Ovary (tissue), 3 donors: ENCODE data around the gene PHLDB1.

Experiments
- CTCF ChIP-seq, 3 donors: fragments of 450-650 bp in 2 of 3; fragments of 200-600 bp in 1 of 3; IDR thresholded peaks; one replicate each; pipeline versions ENCODE4 v1.5.1 to v1.8.0; 2016 to 2022; ENCODE audit warnings: antibody characterized with exemption in 3 of 3, mild to moderate bottlenecking in 1 of 3
- POLR2A ChIP-seq: fragments of 450-650 bp; IDR thresholded peaks from one replicate; pipeline ENCODE4 v1.6.1; 2017; ENCODE audit warnings: antibody characterized with exemption, mild to moderate bottlenecking, moderate library complexity
- donor health status: DM: no; HTN: no; CAD: no.

- TF ChIP-seq CTCF (IDR thresholded peaks at IDR 0.05) (no peak), POLR2A (no peak)
Observed at GRCh38 chr11:118625976-118626375, 18.6 kb downstream of the PHLDB1 start.
